Measurements from ENCODE around the gene LSS. TPM values are rescaled to one million over a fixed set of nuclear protein-coding genes. Genes with fewer than 3 reads are reported as not detected.

The LSS gene
- total RNA-seq, 4 donors from 2014 or later = 55.5 to 131 (median 115) TPM

DNA sequence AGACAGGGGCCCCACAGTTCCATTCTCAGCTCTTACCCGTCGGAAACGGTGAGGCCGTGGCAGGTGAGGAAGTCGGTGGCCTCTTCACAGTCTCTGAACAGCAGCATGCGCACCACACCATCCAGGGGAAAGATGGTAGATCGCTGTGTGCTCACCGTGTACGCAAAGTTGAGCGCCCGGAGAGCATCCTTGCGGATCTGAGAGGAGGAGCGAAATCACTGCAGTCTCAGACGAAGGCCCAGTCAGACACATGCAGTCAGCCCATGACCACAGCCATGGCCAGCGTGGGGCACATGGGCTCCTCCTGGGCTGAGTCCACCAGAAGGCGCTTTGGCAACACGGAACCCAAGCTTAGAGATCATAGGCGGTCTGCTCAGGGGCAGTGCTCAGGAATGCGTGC is 38.4 kb upstream of the LSS start:
- intact Hi-C loops (cut with DNase I) = no loop called here
- Histone ChIP-seq H3K4me3 (no peak overlapping the region), H3K36me3 (peaks cover 58 to 100% (median 68%) of the 10 kb centered on the region in 3 donors), H3K4me1 (no peaks in the 10 kb centered on the region), H3K27ac (no peak overlapping the region), H3K27me3 (no peaks in the 10 kb centered on the region), H3K9me3 (no peaks in the 10 kb centered on the region)
- no peak for DNase-seq
- 94 to 97% methylated on average over 13 to 15 of the region's 19 CpGs for WGBS, 2 donors
- no peak for TF ChIP-seq POLR2A (IDR thresholded peaks at IDR 0.05)
- no peak for TF ChIP-seq CTCF (IDR thresholded peaks at IDR 0.05)

DNA sequence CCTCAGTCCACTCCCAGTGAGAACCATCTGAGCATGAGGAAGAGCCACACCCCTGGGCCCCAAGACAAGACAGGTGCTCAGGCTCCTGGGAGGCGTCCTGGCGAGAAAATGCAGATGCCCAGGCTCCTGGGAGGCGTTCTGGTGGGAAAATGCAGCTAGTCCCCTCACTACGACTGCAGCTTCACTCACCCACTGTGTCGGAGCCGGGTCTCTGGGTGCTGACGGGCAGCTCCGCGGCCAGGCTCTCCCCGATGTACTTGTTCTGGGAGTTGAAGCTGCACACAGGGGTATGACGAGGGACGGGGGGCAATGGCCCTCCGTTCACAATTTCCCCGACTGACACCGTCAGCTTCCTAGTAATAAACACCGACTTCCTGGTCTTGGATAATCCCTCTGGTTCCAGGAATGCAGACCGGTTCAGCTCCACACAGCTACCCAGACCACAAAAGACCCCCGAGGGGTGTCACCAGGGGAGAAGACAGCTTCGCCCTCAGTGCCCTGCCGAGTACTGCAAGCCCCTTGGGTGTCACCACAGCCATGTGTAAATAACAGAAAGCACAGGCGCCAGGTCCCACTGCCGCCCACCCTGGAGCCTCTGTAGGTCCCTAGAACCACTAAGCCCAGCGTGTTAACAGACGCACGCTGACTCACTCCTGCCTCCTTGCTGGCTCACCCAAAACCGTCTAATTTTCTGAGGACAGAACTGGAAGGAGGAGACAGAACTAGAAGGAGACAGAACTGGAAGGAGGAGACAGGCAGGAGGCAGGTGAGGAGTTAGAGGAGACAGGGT is 37.4 kb upstream of the LSS start:
- no peak overlapping the region for H3K4me3 ChIP-seq
- no peak overlapping the region for H3K27ac ChIP-seq
- peaks cover 51 to 100% (median 65%) of the 10 kb centered on the region in 3 donors for H3K36me3 ChIP-seq
- intact Hi-C loops (cut with DNase I) = no loop called here
- WGBS, 2 donors = 63 to 86% methylated on average over 11 to 14 of the region's 26 CpGs
- no peak for DNase-seq
- no peaks in the 10 kb centered on the region for H3K9me3 ChIP-seq
- H3K4me1 ChIP-seq = no peaks in the 10 kb centered on the region
- TF ChIP-seq CTCF (IDR thresholded peaks at IDR 0.05) = no peak
- TF ChIP-seq POLR2A (IDR thresholded peaks at IDR 0.05) = no peak
- H3K27me3 ChIP-seq = no peaks in the 10 kb centered on the region

- no peaks in the 10 kb centered on the region for H3K9me3 ChIP-seq
- H3K27me3 ChIP-seq = no peaks in the 10 kb centered on the region
- H3K36me3 ChIP-seq = peaks cover 48 to 100% (median 66%) of the 10 kb centered on the region in 3 donors
- no peak overlapping the region for H3K4me3 ChIP-seq
- WGBS, 2 donors = 88 to 90% methylated on average over 4 to 8 of the region's 13 CpGs
- DNase-seq = no peak
- no peak for TF ChIP-seq POLR2A (IDR thresholded peaks at IDR 0.05)
- TF ChIP-seq CTCF (IDR thresholded peaks at IDR 0.05) = no peak
- no peaks in the 10 kb centered on the region for H3K4me1 ChIP-seq
- intact Hi-C loops (cut with DNase I) = no loop called here
- no peak overlapping the region for H3K27ac ChIP-seq
These were observed 36.1 kb upstream of the LSS start for GRCh38 chr21:46264690-46265144.

DNA sequence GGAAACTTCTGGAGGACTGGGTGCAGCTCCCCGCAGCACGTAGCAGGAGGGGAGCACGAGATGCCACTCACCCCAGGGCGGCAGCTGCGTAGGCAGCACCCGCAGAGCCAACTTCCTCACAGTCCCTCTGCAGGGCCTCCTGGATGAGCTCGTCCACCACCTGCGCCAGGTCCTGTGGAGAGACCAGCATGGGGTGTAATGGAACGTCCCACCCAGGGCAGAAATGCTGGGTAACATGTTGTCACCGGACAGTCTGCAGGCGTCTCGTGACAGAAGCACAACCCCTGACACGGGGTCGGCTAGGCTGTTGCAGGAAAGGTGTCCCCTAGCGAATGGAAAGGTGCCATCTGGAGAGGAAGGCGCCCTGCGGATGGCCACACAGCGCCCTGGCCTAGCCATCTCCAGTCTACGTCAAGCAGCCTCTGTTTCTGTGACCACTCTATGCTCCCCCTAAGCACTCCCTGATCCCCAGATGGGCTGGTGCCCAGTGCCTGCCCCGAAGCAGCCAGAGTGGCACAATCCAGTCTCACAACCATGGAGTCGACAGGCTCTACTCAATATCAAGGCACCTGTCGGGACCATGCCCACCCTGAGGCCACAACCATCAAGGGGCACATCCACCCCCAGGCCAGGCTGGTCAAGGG is 35.6 kb upstream of the LSS start:
- WGBS, 2 donors = 89 to 91% methylated on average over 10 to 16 of the region's 22 CpGs
- no peak overlapping the region for H3K4me3 ChIP-seq
- no peaks in the 10 kb centered on the region for H3K4me1 ChIP-seq
- H3K27ac ChIP-seq = no peak overlapping the region
- DNase-seq = no peak
- intact Hi-C loops (cut with DNase I) = no loop called here
- peaks cover 43 to 100% (median 66%) of the 10 kb centered on the region in 3 donors for H3K36me3 ChIP-seq
- TF ChIP-seq POLR2A (IDR thresholded peaks at IDR 0.05) = no peak
- no peak for TF ChIP-seq CTCF (IDR thresholded peaks at IDR 0.05)
- no peaks in the 10 kb centered on the region for H3K9me3 ChIP-seq
- H3K27me3 ChIP-seq = no peaks in the 10 kb centered on the region

DNA sequence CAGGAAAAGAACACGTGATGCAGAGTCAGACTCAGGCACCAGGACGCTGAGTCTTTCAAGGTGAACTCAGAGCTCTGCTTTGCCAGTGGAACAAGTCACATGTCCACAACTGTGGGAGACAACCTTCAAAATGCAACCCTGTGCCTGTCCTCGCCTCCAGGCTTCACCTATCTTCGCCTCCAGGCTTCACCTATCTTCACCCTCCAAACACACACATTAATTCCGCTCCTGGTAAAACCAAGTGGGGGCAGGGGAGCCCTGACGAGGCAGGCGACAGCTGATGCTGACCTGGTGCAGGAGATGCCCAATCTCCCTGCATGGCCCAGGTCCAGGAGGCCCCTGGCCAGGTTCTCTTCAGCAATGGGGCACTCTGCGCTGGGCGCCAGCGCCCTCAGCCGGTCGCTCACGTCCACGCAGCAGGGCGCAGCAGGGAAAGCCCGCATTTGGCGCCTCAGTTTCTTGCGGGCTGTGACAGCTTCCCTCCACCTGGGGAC is 28.0 kb upstream of the LSS start:
- H3K4me3 ChIP-seq = no peak overlapping the region
- peaks cover 40 to 100% (median 65%) of the 10 kb centered on the region in 3 donors for H3K36me3 ChIP-seq
- no peak for DNase-seq
- no peak overlapping the region for H3K27ac ChIP-seq
- WGBS, 2 donors = 79 to 91% methylated on average over 2 to 16 of the region's 18 CpGs
- H3K4me1 ChIP-seq = no peaks in the 10 kb centered on the region
- intact Hi-C loops (cut with DNase I) = no loop called here
- H3K9me3 ChIP-seq = no peaks in the 10 kb centered on the region
- H3K27me3 ChIP-seq = no peaks in the 10 kb centered on the region
- TF ChIP-seq CTCF (IDR thresholded peaks at IDR 0.05) (no peak), POLR2A (IDR thresholded peaks at IDR 0.05) (no peak)
